ENCODE data around the gene ST3GAL5. TPM values are rescaled to one million over a fixed set of nuclear protein-coding genes. Genes with fewer than 3 reads are reported as not detected.
A peak's percentile ranks its signal among the peaks of the same experiment; 100 is the strongest.

Gene ST3GAL5
- total and polyA plus RNA-seq, 8 donors = 4.1 to 84.2 (median 11.8) TPM

- intact Hi-C loops (cut with DNase I; ENCODE audit: low total_unique reads) = no loop called here
- TF ChIP-seq CTCF (IDR thresholded peaks at IDR 0.05) (no peak), POLR2AphosphoS5 (IDR thresholded peaks at IDR 0.05) (no peak), POLR2A (IDR thresholded peaks at IDR 0.05) (no peak), EP300 (IDR thresholded peaks at IDR 0.05) (no peak)
- no peak for DNase-seq
- Histone ChIP-seq H3K4me1 (peaks cover 0 to 38% (median 17%) of the 10 kb centered on the region in 4 donors), H3K9me3 (no peaks in the 10 kb centered on the region), H3K4me3 (no peak overlapping the region), H3K27me3 (no peaks in the 10 kb centered on the region), H3K36me3 (no peaks in the 10 kb centered on the region), H3K27ac (peak overlapping the region in 2 of 5 donors; percentile 12 to 59)
- 49 to 66% (median 58%) methylated on average over 2 of the region's 2 CpGs for WGBS, 5 donors
Measured at GRCh38 chr2:85914922-85915321, 26.1 kb upstream of the ST3GAL5 start.

- Histone ChIP-seq H3K4me3 (no peak overlapping the region), H3K27ac (peak overlapping the region in 3 of 5 donors; percentile 26 to 46 (median 39)), H3K36me3 (no peaks in the 10 kb centered on the region), H3K4me1 (peaks cover 0 to 42% (median 20%) of the 10 kb centered on the region in 4 donors), H3K27me3 (no peaks in the 10 kb centered on the region), H3K9me3 (no peaks in the 10 kb centered on the region)
- TF ChIP-seq EP300 (IDR thresholded peaks at IDR 0.05) = no peak
- no peak for TF ChIP-seq CTCF (IDR thresholded peaks at IDR 0.05)
- 68 to 79% (median 76%) methylated on average over 4 of the region's 4 CpGs for WGBS, 5 donors
- DNase-seq = no peak
- intact Hi-C loops (cut with DNase I; ENCODE audit: low total_unique reads) = no loop called here
Measured at GRCh38 chr2:85913884-85914881, 25.4 kb upstream of the ST3GAL5 start.

- WGBS, 5 donors = 61 to 71% (median 67%) methylated on average over 9 of the region's 9 CpGs
- Histone ChIP-seq H3K9me3 (no peaks in the 10 kb centered on the region), H3K27ac (peak overlapping the region in 4 of 5 donors; percentile 54 to 81 (median 77)), H3K36me3 (no peaks in the 10 kb centered on the region), H3K27me3 (no peaks in the 10 kb centered on the region), H3K4me3 (no peak overlapping the region), H3K4me1 (peaks cover 0 to 42% (median 17%) of the 10 kb centered on the region in 4 donors)
- no peak for DNase-seq
- intact Hi-C loops (cut with DNase I; ENCODE audit: low total_unique reads) = no loop called here
- TF ChIP-seq POLR2AphosphoS5 (IDR thresholded peaks at IDR 0.05) (peak in 2 of 3 donors; percentile 47 to 62), POLR2A (IDR thresholded peaks at IDR 0.05) (no peak)
Measured at GRCh38 chr2:85911814-85912692, 23.3 kb upstream of the ST3GAL5 start.

- intact Hi-C loops (cut with DNase I; ENCODE audit: low total_unique reads) = no loop called here
Measured at GRCh38 chr2:85911097-85911496, 22.3 kb upstream of the ST3GAL5 start.

More at GRCh38 chr2:85911097-85911496, 22.3 kb upstream of the ST3GAL5 start:
- H3K36me3 ChIP-seq = no peaks in the 10 kb centered on the region
- H3K27ac ChIP-seq = peak overlapping the region in 4 of 5 donors; percentile 54 to 81 (median 77)
- H3K4me1 ChIP-seq = peaks cover 0 to 41% (median 17%) of the 10 kb centered on the region in 4 donors
- H3K9me3 ChIP-seq = no peaks in the 10 kb centered on the region
- H3K27me3 ChIP-seq = no peaks in the 10 kb centered on the region
- no peak overlapping the region for H3K4me3 ChIP-seq
- DNase-seq = no peak
- 62 to 73% (median 68%) methylated on average over 6 of the region's 6 CpGs for WGBS, 5 donors
- TF ChIP-seq POLR2A (IDR thresholded peaks at IDR 0.05) (no peak), CTCF (IDR thresholded peaks at IDR 0.05) (no peak), EP300 (IDR thresholded peaks at IDR 0.05) (no peak), POLR2AphosphoS5 (IDR thresholded peaks at IDR 0.05) (no peak)
